Measurements from ENCODE around the gene COX18.
A peak's percentile ranks its signal among the peaks of the same experiment; 100 is the strongest.

Gene COX18

GRCh38 chr4:73069338-73070073, at the start of gene COX18:
TSS of gene COX18 (minus strand) at chr4:73069716. CDS start at chr4:73069649, 67 bp downstream.
- DNase-seq (ENCODE audit: low spot score) = peak; percentile 96

- DNase-seq (ENCODE audit: low spot score) = no peak
These were observed 40.0 kb upstream of the COX18 start for GRCh38 chr4:73109493-73109892.

- DNase-seq (ENCODE audit: low spot score) = no peak
These were observed 35.2 kb upstream of the COX18 start for GRCh38 chr4:73104695-73105094.

- DNase-seq (ENCODE audit: low spot score) = no peak
These were observed 34.4 kb upstream of the COX18 start for GRCh38 chr4:73103799-73104503.

DNA sequence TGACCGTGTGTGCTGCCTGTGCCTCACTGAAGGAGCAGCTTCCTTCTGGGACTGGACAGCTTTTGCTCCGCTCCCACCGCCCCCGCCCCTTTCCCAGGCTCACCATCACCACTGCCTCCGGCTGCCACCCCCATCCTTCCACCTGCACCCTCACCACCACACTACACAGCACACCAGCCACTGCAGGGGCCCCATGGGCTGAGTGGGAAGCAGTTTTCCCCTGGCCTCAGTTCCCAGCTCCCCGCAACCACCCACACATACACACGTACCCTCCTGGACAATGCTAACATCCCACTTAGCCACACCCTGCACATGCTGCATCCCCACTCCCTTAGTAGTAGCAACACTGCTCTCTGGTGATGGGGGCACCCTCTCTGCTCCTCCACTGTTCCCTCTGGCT, 29.6 kb upstream of the COX18 start:
- no peak for DNase-seq (ENCODE audit: low spot score)

- peak; percentile 7 for DNase-seq (ENCODE audit: low spot score)
These were observed 29.2 kb upstream of the COX18 start for GRCh38 chr4:73098713-73099112.

DNA sequence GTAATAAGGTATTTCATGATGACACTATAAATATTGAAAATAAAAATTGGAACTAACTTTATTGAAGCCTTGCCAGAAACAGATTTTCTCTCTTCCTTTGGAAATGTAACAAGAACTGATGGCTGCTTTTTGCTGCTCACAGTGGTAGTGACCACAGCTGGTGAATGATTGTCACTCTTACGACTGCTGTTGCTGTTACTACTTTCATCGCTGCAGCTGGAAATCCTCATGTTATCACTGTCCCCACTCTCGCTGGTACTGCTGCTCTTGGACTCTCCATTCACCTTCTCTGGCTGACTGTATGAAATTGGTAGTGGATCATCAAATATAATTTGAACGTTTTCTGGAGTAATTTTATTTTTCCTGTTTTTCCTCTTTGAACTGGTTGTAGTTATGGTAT, 28.5 kb upstream of the COX18 start:
- DNase-seq (ENCODE audit: low spot score) = no peak

DNA sequence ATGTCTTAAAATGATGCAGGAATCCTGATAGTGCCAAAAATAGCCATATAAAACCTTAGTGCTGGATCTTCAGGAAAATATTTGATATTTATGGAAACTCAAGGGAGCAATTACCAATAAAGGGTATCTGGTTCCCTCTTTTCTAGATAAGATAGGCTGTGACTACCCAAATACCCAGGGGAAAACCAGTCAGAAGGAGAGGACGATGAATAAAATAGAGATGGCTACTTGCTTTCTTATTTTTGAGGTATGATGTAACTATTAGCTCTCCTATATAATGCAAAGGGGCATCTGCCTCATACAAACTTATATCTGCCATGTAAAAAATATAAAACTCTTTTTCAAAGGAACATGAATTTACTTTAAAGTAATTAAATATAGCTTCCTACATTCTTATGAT, 23.4 kb upstream of the COX18 start:
- DNase-seq (ENCODE audit: low spot score) = no peak

- DNase-seq (ENCODE audit: low spot score) = no peak
These were observed 21.2 kb upstream of the COX18 start for GRCh38 chr4:73090738-73091137.

DNA sequence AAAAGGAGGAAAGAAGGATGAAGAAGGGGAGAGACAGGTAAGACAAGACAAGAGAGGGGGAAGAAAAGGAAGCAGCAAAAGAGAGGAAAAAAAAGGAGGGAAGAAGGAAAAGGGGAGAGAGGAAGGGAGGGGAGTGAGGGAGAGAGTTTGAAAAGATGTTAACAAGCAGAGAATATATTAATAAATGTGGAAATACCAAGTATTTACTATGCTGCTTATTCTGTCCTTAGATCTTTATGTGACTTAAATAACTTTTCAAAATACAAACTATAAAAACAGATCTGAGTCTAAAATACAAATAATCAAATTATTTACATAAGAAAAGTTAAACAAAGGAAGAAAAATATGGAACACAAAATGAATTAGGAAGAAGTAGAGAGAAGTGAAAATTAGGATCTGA, 18.4 kb upstream of the COX18 start:
- DNase-seq (ENCODE audit: low spot score) = no peak

DNA sequence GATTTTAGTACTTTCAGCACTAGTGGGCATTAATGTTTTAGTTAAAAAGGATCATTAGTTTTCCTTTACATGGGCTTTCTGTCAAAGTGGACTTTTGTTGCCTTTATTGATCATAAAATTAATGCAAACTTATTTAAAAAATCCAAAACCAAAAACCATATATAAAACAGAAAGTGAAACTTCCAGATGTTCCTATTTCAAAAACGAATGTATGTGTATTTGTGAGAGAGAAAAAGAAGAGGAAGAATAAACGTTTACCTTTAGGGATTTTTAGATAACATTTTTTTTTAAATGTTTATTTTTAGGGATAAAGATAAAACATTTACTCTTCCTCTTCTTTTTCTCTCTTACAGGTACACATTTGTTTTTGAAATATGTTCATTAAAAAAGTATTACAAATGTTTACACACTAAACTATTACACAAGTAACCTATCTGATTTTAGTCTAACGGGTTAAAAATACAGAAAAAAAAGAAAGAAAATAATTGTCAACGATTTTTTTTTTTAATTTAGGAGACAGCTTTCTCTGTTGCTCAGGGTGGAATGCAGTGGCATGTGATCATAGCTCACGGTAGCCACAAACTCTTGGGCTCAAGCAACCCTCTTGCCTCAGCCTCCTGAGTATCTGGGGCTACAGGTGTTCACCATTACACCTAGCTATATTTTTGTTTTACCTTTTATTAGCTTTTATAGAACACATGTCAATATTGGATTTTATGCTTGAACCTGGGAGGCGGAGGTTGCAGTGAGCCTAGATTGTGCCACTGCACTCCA, 16.8 kb upstream of the COX18 start:
- no peak for DNase-seq (ENCODE audit: low spot score)

DNA sequence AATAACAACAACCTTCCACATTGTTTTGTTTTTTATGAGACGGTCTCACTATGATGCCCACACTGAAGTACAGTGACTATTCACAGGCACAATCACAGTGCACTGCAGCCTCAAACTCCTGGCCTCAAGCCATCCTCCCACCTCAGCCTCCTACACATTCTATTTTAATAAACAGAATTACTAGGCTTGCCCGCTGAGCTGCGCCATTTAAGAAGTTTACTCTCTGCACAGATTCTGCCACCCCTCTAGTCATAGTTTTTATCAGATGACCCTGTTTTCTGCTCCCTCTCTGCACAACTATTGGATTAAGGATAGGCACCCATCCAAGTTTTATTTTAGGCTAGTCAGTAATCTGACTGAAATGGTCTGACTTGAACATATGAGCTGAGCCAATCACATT, 11.3 kb upstream of the COX18 start:
- DNase-seq (ENCODE audit: low spot score) = no peak

DNA sequence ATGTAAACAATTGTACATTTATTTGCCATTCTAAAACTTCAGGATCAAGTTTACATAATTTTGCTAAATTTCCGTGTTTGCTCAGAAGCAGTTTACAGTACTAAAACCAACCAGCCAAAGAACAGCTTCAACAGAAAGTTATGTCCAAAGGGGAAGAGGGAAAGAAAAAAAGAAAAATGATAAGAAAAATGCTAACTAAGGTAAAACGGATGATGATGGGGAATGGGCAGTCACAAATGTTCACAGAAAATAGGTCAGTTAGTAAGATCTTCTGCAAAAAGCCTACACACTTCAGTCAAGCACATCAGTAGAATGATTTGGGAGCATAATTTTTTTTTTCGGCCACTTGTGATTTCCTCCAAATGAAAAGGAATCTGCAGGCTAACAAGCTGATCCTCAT, 6.3 kb upstream of the COX18 start:
- DNase-seq (ENCODE audit: low spot score) = no peak

GRCh38 chr4:73070074-73070390, 516 bp upstream of the COX18 start:
- no peak for DNase-seq (ENCODE audit: low spot score)

GRCh38 chr4:73068491-73069337, 802 bp downstream of the COX18 start:
- DNase-seq (ENCODE audit: low spot score) = peak; percentile 70

GRCh38 chr4:73067971-73068394, 1.5 kb downstream of the COX18 start:
- no peak for DNase-seq (ENCODE audit: low spot score)

DNA sequence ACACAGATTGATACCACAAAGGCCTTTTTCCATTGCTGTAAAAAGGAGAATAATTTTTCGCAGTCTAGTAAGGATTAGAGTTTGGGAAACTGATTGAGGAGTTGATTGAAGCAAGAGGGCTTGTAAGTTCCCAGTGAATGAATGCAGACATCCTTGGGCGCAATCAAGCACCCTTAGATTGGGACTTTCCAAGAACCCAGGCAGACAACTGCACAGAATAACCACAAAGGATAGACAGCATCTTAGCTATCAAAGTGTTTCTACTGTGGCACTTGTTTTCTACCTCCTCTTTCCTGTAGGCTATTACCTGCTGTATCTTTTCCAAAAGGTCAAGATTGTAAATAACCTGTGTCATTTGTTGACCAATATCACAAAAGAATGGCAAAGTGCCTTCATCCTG, 2.6 kb downstream of the COX18 start:
- no peak for DNase-seq (ENCODE audit: low spot score)

GRCh38 chr4:73066445-73066844, 3.1 kb downstream of the COX18 start:
- no peak for DNase-seq (ENCODE audit: low spot score)

GRCh38 chr4:73064536-73064935, 5.0 kb downstream of the COX18 start:
- DNase-seq (ENCODE audit: low spot score) = no peak

GRCh38 chr4:73055241-73055897, 14.1 kb downstream of the COX18 start:
- no peak for DNase-seq (ENCODE audit: low spot score)

GRCh38 chr4:73053974-73054480, 15.5 kb downstream of the COX18 start:
- no peak for DNase-seq (ENCODE audit: low spot score)
